NCI-H2196 treated with DMSO at 0.1 percent for 48 hours (cell line): ENCODE data around the gene GFOD2.
A peak's percentile ranks its signal among the peaks of the same experiment; 100 is the strongest.

ENCODE experiments used
- DNase-seq: peaks from one replicate; lab custom pipeline; 2025; ENCODE audit not compliant: unreplicated experiment; lab: John Stamatoyannopoulos, UW

Gene GFOD2

GRCh38 chr16:67673712-67674580 is 45.2 kb downstream of the GFOD2 start:
- DNase-seq = peak; percentile 8

DNA sequence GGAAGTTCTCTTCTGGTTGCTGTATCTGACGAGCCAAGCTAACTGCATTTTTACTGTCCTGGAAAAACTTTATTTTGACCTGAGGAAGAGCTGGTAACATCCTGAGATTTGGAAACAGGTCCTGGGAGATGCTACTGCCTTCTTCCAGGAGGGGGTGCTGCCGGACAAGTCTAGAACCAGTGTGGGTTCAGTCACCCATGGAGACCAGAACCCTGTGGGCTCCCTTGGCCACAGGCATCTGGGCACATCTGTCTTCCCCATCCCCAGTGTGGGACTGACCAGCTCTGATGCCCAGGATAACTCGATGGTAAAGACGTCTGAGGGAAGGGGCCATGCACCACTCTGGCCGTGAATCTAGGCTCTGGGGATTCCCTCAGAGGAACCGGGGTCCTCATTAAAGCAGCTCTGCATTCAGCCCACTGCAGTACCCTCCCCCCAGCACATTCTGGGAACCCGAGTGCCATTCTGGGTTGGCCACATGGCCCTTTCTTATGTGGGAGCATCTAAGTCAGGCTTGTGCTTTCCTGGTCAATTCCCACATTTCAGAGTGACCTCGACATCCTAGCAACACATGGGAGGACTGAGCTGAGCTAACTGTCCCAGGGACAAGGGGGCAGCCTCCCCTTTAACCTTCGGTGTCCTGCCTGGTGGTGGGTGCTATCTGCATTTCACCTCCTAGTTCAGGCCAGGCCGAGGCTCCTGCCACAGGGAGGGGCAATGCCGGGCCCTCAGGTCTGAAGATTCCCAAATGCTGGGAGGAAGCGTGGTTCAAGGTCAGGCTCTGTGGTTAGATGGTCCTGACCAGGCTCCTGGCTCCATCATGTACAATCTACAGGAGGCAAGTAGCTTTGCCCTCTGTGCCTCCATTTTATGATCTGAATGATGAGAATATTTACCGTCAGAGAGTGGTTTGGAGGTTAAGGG is 46.1 kb downstream of the GFOD2 start:
- no peak for DNase-seq

DNA sequence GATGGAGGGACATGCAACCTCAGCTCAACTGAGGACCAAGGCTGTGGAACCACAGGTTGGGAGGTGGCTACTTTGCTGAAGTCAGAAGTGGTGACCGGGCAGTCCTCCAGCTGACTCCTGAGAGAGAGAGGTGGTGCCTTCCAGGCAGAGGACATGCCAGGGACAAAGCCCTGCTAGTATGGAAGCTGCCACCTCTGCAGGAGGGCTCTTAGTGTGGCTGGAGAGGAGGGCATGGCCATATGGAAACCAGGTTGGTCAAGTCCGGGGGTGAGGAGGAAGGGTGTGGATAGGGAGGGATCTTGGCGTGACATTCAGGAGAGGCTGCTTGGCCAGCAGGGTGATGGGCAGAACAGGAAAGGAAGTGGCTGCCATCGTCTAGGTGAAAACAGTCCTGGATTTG is 46.8 kb downstream of the GFOD2 start:
- DNase-seq = peak; percentile 10

- no peak for DNase-seq
These were observed 49.5 kb downstream of the GFOD2 start for GRCh38 chr16:67669499-67670101.

DNA sequence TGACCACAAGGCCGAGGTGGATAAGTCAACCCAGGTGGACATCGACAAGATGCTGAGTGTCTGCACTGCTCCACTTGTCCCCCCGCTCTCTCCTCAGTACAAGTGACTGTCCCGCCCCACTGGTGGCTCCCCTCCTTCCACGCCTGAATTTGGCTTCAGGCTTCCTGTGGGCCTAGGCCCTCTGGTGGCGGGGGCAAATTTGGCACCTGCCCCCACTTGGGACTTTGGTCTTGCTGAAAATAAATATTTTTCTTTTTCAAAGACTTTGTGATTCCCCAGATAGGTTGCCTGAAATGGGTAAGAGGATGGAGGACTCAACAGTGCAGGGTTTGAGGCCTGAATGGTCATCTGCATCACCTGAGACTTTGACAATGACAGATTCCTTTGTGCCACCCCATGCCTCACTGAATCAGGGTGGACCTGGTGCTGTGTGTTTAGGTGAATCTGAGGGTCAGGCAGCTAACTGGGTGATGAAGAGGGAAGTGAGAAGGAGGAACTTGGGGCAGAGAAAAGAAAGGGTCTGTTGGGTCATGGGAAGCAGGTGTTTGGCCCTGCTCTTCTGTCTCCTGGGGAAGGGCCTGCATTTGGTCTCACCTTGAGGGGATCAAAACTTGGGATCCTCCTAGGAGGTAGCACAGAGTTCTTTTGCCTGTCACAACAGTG is 50.5 kb downstream of the GFOD2 start:
- no peak for DNase-seq

DNA sequence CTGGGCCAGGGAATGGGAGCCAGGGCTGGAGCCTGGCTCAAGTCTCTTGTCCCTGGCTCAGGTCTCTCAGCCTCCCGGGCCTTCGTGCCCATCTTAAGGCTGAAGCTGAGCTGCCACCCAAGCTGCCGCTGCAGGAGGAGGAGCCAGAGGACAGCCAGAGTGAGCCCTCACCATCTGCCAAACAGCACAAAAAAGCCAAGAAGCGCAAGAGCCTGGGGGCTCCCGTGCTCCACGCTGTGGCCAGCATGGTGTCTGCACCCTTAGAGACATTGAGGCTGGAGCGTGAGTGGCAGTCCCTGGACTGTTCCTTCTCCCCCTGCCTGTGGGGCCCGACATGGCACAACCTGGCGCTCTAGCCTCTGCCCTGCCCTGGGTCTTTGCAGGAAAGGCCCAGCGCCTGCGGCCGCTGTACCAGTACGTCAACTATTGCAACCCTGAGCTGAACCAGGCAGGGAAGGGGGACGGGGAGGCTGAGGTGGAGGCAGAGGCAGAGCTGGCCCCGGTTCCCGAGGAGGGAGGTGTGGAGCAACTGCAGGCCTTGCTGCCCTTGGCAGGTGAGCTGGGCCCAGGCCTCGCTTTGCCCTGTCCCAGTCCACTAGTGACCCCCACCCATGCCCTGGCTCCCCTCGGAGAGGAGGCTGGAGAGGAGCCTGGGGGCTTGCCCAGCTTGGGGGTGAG is 51.2 kb downstream of the GFOD2 start:
- DNase-seq = no peak

GRCh38 chr16:67667453-67667816 is 51.7 kb downstream of the GFOD2 start:
- DNase-seq = no peak

- peak; percentile 7 for DNase-seq
These were observed 52.3 kb downstream of the GFOD2 start, which contains the start of the genes C16orf86 and ENKD1 for GRCh38 chr16:67666559-67667452. Gene C16orf86, plus strand, starts transcription at chr16:67666814. Its CDS starts 157 bp downstream, at chr16:67666971. Gene ENKD1, minus strand, starts transcription at chr16:67666750. Its CDS starts 308 bp downstream, at chr16:67666442.

DNA sequence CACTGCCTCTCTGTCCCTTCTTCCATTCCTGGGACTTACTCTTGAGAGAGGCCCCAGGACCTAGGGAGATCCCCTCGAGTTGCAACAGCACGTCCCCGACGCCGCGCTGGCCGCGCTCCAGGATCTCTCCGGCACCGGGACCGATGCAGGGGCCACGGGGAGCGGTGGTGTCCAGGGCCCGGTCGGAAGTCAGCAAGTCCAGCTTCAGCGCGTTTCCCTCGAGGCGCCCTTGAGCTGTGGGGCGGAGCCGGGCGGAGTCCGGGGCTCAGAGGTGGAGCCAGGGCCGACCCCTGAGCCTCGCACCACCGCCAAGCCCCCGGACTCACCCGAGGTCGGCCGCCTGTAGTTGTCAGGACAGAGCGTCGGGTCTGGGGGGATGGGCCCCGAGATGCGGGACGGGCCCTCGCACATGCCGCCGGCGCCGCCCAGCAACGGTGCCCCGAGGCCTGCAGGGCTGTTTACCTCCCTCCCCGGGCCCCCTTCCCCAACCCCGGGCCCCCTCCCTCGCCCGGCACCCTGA is 53.0 kb downstream of the GFOD2 start:
- no peak for DNase-seq

- no peak for DNase-seq
These were observed 53.5 kb downstream of the GFOD2 start for GRCh38 chr16:67665598-67665997.

DNA sequence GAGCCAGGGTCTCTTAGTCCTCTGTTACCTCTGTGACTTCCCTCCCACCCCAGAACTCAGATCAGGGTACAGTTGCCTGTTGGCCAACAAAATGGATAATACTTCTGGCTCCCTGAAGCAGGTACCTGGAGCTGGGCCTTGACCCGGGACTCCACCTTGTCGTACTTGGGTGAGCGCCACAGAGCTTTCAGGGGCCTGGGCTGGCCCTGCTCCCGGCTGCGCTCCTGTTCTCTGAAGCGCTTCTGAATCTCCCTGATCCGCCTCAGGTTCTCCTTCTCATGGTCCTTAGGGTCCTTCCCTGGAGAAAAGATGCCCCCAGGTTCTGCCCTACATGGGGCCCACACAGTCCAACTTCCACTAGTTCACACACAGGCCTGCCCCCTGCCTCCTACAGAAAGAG is 54.2 kb downstream of the GFOD2 start:
- no peak for DNase-seq

DNA sequence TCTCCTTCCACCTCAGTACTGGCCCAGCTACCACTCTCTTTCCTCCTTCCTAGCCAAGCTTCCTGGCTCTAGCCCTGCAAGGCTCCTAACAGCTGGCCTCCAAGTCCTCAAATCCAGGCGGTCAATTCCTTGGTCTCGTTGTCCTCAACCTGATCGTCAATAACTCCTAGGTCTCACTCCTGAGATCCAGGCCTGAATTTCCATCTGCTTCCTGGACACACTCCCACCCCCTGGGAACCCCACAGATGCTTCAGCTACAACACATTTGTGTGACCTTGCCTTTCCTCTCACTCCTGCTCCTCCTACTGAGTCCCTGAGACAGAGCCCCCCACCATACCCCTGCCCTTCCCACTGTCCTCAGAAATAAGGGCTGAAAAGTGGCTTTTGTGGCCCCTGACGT is 54.9 kb downstream of the GFOD2 start:
- DNase-seq = no peak

DNA sequence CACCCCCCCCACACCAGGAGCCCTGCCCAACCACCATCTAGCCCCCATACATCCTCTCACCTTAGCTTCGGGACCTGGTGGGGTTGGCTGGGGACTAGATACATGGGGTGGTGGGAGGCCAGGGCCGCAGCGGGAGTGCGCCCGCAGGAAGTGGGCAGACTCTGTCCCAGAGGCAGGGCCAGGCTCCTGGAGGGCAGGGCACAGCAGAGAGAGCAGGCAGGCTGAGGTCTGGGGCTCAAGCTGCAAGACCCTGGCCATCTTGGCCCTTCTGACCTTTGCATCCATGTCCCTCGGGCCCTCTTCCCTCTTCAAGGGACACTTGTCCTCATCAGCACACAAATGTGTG is 55.3 kb downstream of the GFOD2 start:
- DNase-seq = no peak

- DNase-seq = no peak
These were observed 55.8 kb downstream of the GFOD2 start for GRCh38 chr16:67663151-67663876.

GRCh38 chr16:67662653-67663010 is 56.5 kb downstream of the GFOD2 start:
- no peak for DNase-seq

GRCh38 chr16:67661886-67662652 is 57.0 kb downstream of the GFOD2 start:
- no peak for DNase-seq

GRCh38 chr16:67661101-67661761 is 57.9 kb downstream of the GFOD2 start:
- DNase-seq = no peak
